ENCODE measurements around the gene MADD.
"Not testable (repeated sequence)": the region's sequence is repeated elsewhere in the genome, so short reads cannot be mapped to it uniquely, and the experiment has no call there.

Gene MADD

GRCh38 chr11:47274495-47275235 lies 4.7 kb downstream of the MADD start:
- DNase-seq (ENCODE audit: low read depth in 2 of 2) = no peak

GRCh38 chr11:47276923-47277322 lies 7.0 kb downstream of the MADD start:
- no peak for DNase-seq (ENCODE audit: low read depth in 2 of 2)

GRCh38 chr11:47278058-47278457 lies 8.1 kb downstream of the MADD start:
- no peak for DNase-seq (ENCODE audit: low read depth in 2 of 2)

- no peak for DNase-seq (ENCODE audit: low read depth in 2 of 2)
These were observed 8.8 kb downstream of the MADD start for GRCh38 chr11:47278769-47279168.

- DNase-seq (ENCODE audit: low read depth in 2 of 2) = no peak
These were observed 10.2 kb downstream of the MADD start for GRCh38 chr11:47280099-47280498.

- no peak for DNase-seq (ENCODE audit: low read depth in 2 of 2)
These were observed 10.9 kb downstream of the MADD start for GRCh38 chr11:47280860-47281259.

GRCh38 chr11:47282462-47282861 lies 12.5 kb downstream of the MADD start:
- no peak for DNase-seq (ENCODE audit: low read depth in 2 of 2)

GRCh38 chr11:47284151-47284550 lies 14.2 kb downstream of the MADD start:
- DNase-seq (ENCODE audit: low read depth in 2 of 2) = no peak

GRCh38 chr11:47285969-47286770 lies 16.2 kb downstream of the MADD start:
- DNase-seq (ENCODE audit: low read depth in 2 of 2) = no peak

GRCh38 chr11:47288066-47288465 lies 18.1 kb downstream of the MADD start:
- no peak for DNase-seq (ENCODE audit: low read depth in 2 of 2)

- DNase-seq (ENCODE audit: low read depth in 2 of 2) = no peak
These were observed 19.9 kb downstream of the MADD start for GRCh38 chr11:47289856-47290255.

GRCh38 chr11:47295385-47295784 lies 25.5 kb downstream of the MADD start:
- DNase-seq (ENCODE audit: low read depth in 2 of 2) = no peak

- no peak for DNase-seq (ENCODE audit: low read depth in 2 of 2)
These were observed 26.1 kb downstream of the MADD start for GRCh38 chr11:47296045-47296444.

GRCh38 chr11:47299078-47299477 lies 29.1 kb downstream of the MADD start:
- DNase-seq (ENCODE audit: low read depth in 2 of 2) = no peak

GRCh38 chr11:47302853-47303252 lies 32.9 kb downstream of the MADD start:
- no peak for DNase-seq (ENCODE audit: low read depth in 2 of 2)

- no peak for DNase-seq (ENCODE audit: low read depth in 2 of 2)
These were observed 36.0 kb downstream of the MADD start for GRCh38 chr11:47305734-47306483.

GRCh38 chr11:47306484-47306844 lies 36.5 kb downstream of the MADD start:
- DNase-seq (ENCODE audit: low read depth in 2 of 2) = no peak

- DNase-seq (ENCODE audit: low read depth in 2 of 2) = no peak
These were observed 38.3 kb downstream of the MADD start for GRCh38 chr11:47308050-47308823.

GRCh38 chr11:47314992-47315391 lies 45.1 kb downstream of the MADD start:
- no peak for DNase-seq (ENCODE audit: low read depth in 2 of 2)

GRCh38 chr11:47316501-47316900 lies 46.6 kb downstream of the MADD start:
- DNase-seq (ENCODE audit: low read depth in 2 of 2) = not testable (repeated sequence)

GRCh38 chr11:47317064-47317828 lies 47.3 kb downstream of the MADD start:
- DNase-seq (ENCODE audit: low read depth in 2 of 2) = no peak
